Measurements from ENCODE around the gene ADGRV1.

The ADGRV1 gene

DNA sequence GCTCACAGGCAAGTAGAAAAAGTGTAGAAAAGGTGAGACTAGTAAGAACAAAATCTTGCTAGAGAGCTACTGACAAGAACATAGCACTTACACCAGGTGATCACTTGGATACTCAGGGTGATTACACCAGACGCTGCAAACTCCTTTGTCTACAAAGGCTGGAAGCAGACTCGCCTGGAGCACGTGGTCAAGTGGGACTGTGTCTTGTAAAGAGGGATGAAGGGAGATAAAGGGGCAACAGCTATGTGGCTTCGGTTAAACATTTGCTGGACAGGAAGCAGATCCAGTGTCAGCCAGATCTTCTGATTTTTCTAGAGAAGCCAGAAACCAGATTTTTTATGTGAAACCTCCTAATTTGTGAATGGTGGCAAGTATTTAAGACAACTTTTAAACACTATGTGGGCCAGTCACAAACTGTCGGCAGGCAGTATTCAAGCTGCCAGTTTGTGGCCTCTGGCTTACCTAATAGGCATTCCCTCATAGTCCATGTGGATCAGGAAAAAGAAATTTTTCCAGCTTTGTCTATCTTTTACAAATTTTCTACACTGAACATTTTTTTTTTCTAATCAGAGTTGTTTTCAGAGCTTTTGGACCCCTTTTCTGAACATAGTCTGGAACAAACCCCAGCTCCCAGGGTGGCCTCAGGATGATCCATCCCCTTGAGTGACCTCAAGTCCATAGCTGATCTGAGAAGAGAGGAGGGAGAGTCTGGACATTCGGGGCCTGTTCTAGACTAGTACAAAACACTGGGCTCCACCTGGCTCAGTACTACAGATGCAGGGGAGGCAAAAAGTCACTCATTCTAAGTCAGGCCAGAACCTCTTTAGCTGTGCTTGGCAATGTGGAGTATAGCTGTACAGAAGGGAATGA, 561.6 kb downstream of the ADGRV1 start:
- Histone ChIP-seq H3K4me1 (ENCODE audit: insufficient read depth, low read length) (peaks cover 3% of the 10 kb centered on the region; the same call in 1 of the 2 replicates), H3K36me3 (ENCODE audit: insufficient read depth, low read length) (0 out of 2 replicates have a peak, but pooled peaks cover 2% of the 10 kb centered on the region), H3K9ac (ENCODE audit: low read depth, low read length) (no peak overlapping the region), H3K27ac (ENCODE audit: low read depth, low read length) (no peak overlapping the region), H3K27me3 (ENCODE audit: insufficient read depth, low read length) (no peaks in the 10 kb centered on the region), H3K9me3 (ENCODE audit: insufficient read depth, low read depth, low read length) (no peaks in the 10 kb centered on the region), H3K4me3 (ENCODE audit: low read length) (no peak overlapping the region)
- WGBS, result 88% methylated on average over 6 of the region's 6 CpGs

DNA sequence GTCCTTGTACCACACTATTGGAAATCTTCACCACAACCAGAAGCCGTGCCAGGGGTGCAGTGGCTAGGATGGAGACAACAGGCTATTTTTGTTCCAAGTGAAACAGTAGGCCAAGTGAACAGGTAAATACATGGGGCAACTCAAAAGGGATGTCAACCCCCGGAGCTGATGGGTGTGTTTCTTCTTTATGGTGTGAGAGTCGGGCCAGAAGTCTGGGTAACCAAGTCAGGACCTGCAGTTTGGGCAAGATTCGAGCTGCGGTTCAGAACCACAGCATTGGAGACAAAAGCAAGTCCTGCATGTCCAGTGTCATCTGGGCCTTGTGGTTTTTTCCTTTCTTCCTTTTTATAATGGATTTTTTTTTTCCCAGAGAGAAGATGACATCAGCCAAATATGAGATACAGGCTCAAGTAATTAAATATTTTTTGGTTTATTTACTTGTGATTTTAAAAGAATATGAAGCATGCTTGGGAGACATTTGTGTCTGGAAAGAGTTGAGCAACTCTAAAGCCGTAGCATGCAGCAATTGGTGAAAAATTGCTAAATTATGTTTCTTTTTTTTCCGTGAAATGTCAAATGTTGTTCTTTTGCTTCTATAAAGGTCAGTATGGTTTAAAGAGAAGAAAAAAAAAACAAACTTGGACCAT, 562.9 kb downstream of the ADGRV1 start:
- WGBS, result 95% methylated on average over 7 of the region's 7 CpGs
- no peaks in the 10 kb centered on the region for H3K9me3 ChIP-seq (ENCODE audit: insufficient read depth, low read depth, low read length)
- no peaks in the 10 kb centered on the region for H3K36me3 ChIP-seq (ENCODE audit: insufficient read depth, low read length)
- no peak overlapping the region for H3K9ac ChIP-seq (ENCODE audit: low read depth, low read length)
- H3K27me3 ChIP-seq (ENCODE audit: insufficient read depth, low read length), result no peaks in the 10 kb centered on the region
- no peak overlapping the region for H3K4me3 ChIP-seq (ENCODE audit: low read length)
- peaks cover 3% of the 10 kb centered on the region; the same call in 1 of the 2 replicates for H3K4me1 ChIP-seq (ENCODE audit: insufficient read depth, low read length)
- no peak overlapping the region for H3K27ac ChIP-seq (ENCODE audit: low read depth, low read length)

DNA sequence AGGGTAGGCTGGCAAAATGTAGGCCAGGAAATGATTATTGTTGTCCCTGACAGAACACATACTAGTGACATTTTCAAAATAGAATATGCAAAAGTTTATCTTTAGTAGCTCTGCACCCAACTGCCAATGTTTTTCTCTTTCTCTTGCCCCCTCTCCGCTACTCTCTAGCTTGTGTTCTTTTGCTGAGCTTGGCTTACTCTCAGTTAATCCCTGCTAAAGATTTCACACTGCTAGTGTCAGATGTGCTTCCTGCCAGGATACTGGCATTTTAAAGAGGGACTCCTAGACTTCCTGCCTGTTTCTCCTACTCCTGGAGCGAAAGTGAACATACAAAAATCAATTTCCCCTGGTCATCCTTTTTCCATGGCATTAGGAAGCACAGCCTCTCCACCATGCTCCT, 564.1 kb downstream of the ADGRV1 start:
- WGBS, result 95% methylated on average over 2 of the region's 2 CpGs
- H3K27me3 ChIP-seq (ENCODE audit: insufficient read depth, low read length), result no peaks in the 10 kb centered on the region
- no peaks in the 10 kb centered on the region for H3K9me3 ChIP-seq (ENCODE audit: insufficient read depth, low read depth, low read length)
- H3K36me3 ChIP-seq (ENCODE audit: insufficient read depth, low read length), result no peaks in the 10 kb centered on the region
- no peak overlapping the region for H3K9ac ChIP-seq (ENCODE audit: low read depth, low read length)
- H3K4me3 ChIP-seq (ENCODE audit: low read length), result no peak overlapping the region
- H3K4me1 ChIP-seq (ENCODE audit: insufficient read depth, low read length), result peaks cover 3% of the 10 kb centered on the region; the same call in 1 of the 2 replicates
- H3K27ac ChIP-seq (ENCODE audit: low read depth, low read length), result no peak overlapping the region

DNA sequence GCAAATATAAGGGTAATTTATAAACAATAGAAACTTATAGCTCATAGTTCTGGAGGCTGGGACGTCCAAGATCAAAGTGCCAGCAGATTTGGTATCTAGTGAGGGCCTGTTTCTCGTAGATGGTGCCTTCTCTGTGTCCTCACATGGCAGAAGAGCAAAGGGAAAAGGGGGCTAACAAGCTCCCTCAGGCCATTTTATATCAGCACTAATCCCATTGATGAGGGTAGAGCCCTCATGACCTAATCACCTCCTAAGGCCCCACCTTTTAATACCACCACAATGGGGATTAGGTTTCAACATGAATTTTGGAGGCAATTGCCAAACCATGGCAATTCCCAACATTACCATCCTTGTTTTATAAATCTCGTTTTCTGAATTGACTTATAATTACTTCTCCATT, 564.7 kb downstream of the ADGRV1 start:
- Histone ChIP-seq H3K27ac (ENCODE audit: low read depth, low read length) (no peak overlapping the region), H3K4me1 (ENCODE audit: insufficient read depth, low read length) (peaks cover 3% of the 10 kb centered on the region; the same call in 1 of the 2 replicates), H3K9me3 (ENCODE audit: insufficient read depth, low read depth, low read length) (no peaks in the 10 kb centered on the region), H3K27me3 (ENCODE audit: insufficient read depth, low read length) (no peaks in the 10 kb centered on the region), H3K4me3 (ENCODE audit: low read length) (no peak overlapping the region), H3K36me3 (ENCODE audit: insufficient read depth, low read length) (no peaks in the 10 kb centered on the region), H3K9ac (ENCODE audit: low read depth, low read length) (no peak overlapping the region)
- WGBS, result 40% methylated on average over 2 of the region's 3 CpGs

GRCh38 chr5:91123901-91124300, 565.3 kb downstream of the ADGRV1 start:
- 90% methylated on average over 4 of the region's 4 CpGs for WGBS
- H3K27me3 ChIP-seq (ENCODE audit: insufficient read depth, low read length), result no peaks in the 10 kb centered on the region
- H3K9me3 ChIP-seq (ENCODE audit: insufficient read depth, low read depth, low read length), result no peaks in the 10 kb centered on the region
- H3K4me3 ChIP-seq (ENCODE audit: low read length), result no peak overlapping the region
- peaks cover 3% of the 10 kb centered on the region; the same call in 1 of the 2 replicates for H3K4me1 ChIP-seq (ENCODE audit: insufficient read depth, low read length)
- no peaks in the 10 kb centered on the region for H3K36me3 ChIP-seq (ENCODE audit: insufficient read depth, low read length)
- no peak overlapping the region for H3K9ac ChIP-seq (ENCODE audit: low read depth, low read length)
- H3K27ac ChIP-seq (ENCODE audit: low read depth, low read length), result no peak overlapping the region

GRCh38 chr5:91125916-91126315, 567.3 kb downstream of the ADGRV1 start:
- Histone ChIP-seq H3K4me3 (ENCODE audit: low read length) (no peak overlapping the region), H3K9ac (ENCODE audit: low read depth, low read length) (no peak overlapping the region), H3K36me3 (ENCODE audit: insufficient read depth, low read length) (no peaks in the 10 kb centered on the region), H3K4me1 (ENCODE audit: insufficient read depth, low read length) (peaks cover 3% of the 10 kb centered on the region; the same call in 1 of the 2 replicates), H3K27ac (ENCODE audit: low read depth, low read length) (no peak overlapping the region), H3K9me3 (ENCODE audit: insufficient read depth, low read depth, low read length) (no peaks in the 10 kb centered on the region), H3K27me3 (ENCODE audit: insufficient read depth, low read length) (no peaks in the 10 kb centered on the region)
- WGBS, result 95% methylated on average over 1 of the region's 1 CpG

DNA sequence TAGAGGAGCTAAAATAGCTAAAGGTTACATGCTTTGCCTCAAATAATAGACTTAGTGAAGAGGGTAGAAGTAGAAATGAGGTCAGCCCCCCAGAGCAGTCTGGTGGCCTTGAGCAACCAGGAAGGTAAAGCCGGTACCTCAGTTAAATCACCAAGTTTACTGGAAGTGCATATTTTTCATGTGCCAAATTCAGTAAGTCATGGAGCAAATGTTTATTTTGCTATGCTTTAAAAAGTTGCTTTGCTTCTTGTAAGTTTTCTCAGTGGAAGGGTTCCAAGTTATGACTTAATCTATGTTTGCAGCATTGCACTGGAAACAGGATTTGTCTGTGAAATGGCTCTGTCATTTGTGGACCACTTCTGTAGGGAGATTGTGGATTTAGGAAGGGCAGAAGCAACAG, 567.9 kb downstream of the ADGRV1 start:
- Histone ChIP-seq H3K27me3 (ENCODE audit: insufficient read depth, low read length) (no peaks in the 10 kb centered on the region), H3K27ac (ENCODE audit: low read depth, low read length) (no peak overlapping the region), H3K36me3 (ENCODE audit: insufficient read depth, low read length) (no peaks in the 10 kb centered on the region), H3K4me1 (ENCODE audit: insufficient read depth, low read length) (peaks cover 3% of the 10 kb centered on the region; the same call in 1 of the 2 replicates), H3K9me3 (ENCODE audit: insufficient read depth, low read depth, low read length) (no peaks in the 10 kb centered on the region), H3K9ac (ENCODE audit: low read depth, low read length) (no peak overlapping the region), H3K4me3 (ENCODE audit: low read length) (no peak overlapping the region)
- 100% methylated on average over 1 of the region's 1 CpG for WGBS

GRCh38 chr5:91126888-91127287, 568.3 kb downstream of the ADGRV1 start:
- H3K4me1 ChIP-seq (ENCODE audit: insufficient read depth, low read length), result peaks cover 3% of the 10 kb centered on the region; the same call in 1 of the 2 replicates
- no peaks in the 10 kb centered on the region for H3K27me3 ChIP-seq (ENCODE audit: insufficient read depth, low read length)
- no peak overlapping the region for H3K4me3 ChIP-seq (ENCODE audit: low read length)
- H3K27ac ChIP-seq (ENCODE audit: low read depth, low read length), result no peak overlapping the region
- H3K9ac ChIP-seq (ENCODE audit: low read depth, low read length), result no peak overlapping the region
- H3K36me3 ChIP-seq (ENCODE audit: insufficient read depth, low read length), result no peaks in the 10 kb centered on the region
- H3K9me3 ChIP-seq (ENCODE audit: insufficient read depth, low read depth, low read length), result no peaks in the 10 kb centered on the region
- WGBS, result 97% methylated on average over 2 of the region's 2 CpGs

- peaks cover 3% of the 10 kb centered on the region; the same call in 1 of the 2 replicates for H3K4me1 ChIP-seq (ENCODE audit: insufficient read depth, low read length)
- H3K9me3 ChIP-seq (ENCODE audit: insufficient read depth, low read depth, low read length), result no peaks in the 10 kb centered on the region
- no peaks in the 10 kb centered on the region for H3K27me3 ChIP-seq (ENCODE audit: insufficient read depth, low read length)
- no peak overlapping the region for H3K4me3 ChIP-seq (ENCODE audit: low read length)
- H3K36me3 ChIP-seq (ENCODE audit: insufficient read depth, low read length), result no peaks in the 10 kb centered on the region
- no peak overlapping the region for H3K27ac ChIP-seq (ENCODE audit: low read depth, low read length)
- 80% methylated on average over 1 of the region's 1 CpG for WGBS
- H3K9ac ChIP-seq (ENCODE audit: low read depth, low read length), result no peak overlapping the region
Observed at GRCh38 chr5:91127456-91128081, 569.0 kb downstream of the ADGRV1 start.

GRCh38 chr5:91128604-91129003, 570.0 kb downstream of the ADGRV1 start:
- no peaks in the 10 kb centered on the region for H3K4me1 ChIP-seq (ENCODE audit: insufficient read depth, low read length)
- no peaks in the 10 kb centered on the region for H3K27me3 ChIP-seq (ENCODE audit: insufficient read depth, low read length)
- H3K9ac ChIP-seq (ENCODE audit: low read depth, low read length), result no peak overlapping the region
- no peak overlapping the region for H3K27ac ChIP-seq (ENCODE audit: low read depth, low read length)
- no peak overlapping the region for H3K4me3 ChIP-seq (ENCODE audit: low read length)
- H3K9me3 ChIP-seq (ENCODE audit: insufficient read depth, low read depth, low read length), result no peaks in the 10 kb centered on the region
- 100% methylated on average over 1 of the region's 1 CpG for WGBS
- H3K36me3 ChIP-seq (ENCODE audit: insufficient read depth, low read length), result no peaks in the 10 kb centered on the region

- 85% methylated on average over 1 of the region's 1 CpG for WGBS
- no peak overlapping the region for H3K9ac ChIP-seq (ENCODE audit: low read depth, low read length)
- no peak overlapping the region for H3K4me3 ChIP-seq (ENCODE audit: low read length)
Observed at GRCh38 chr5:91129748-91130147, 571.2 kb downstream of the ADGRV1 start.

More at GRCh38 chr5:91129748-91130147, 571.2 kb downstream of the ADGRV1 start:
- no peaks in the 10 kb centered on the region for H3K27me3 ChIP-seq (ENCODE audit: insufficient read depth, low read length)
- H3K36me3 ChIP-seq (ENCODE audit: insufficient read depth, low read length), result no peaks in the 10 kb centered on the region
- no peaks in the 10 kb centered on the region for H3K9me3 ChIP-seq (ENCODE audit: insufficient read depth, low read depth, low read length)
- no peak overlapping the region for H3K27ac ChIP-seq (ENCODE audit: low read depth, low read length)
- no peaks in the 10 kb centered on the region; the same call in 1 of the 2 replicates for H3K4me1 ChIP-seq (ENCODE audit: insufficient read depth, low read length)
